ENCODE results near the gene LRRC38.
"Not testable (repeated sequence)": the region's sequence is repeated elsewhere in the genome, so short reads cannot be mapped to it uniquely, and the experiment has no call there.

The LRRC38 gene

DNA sequence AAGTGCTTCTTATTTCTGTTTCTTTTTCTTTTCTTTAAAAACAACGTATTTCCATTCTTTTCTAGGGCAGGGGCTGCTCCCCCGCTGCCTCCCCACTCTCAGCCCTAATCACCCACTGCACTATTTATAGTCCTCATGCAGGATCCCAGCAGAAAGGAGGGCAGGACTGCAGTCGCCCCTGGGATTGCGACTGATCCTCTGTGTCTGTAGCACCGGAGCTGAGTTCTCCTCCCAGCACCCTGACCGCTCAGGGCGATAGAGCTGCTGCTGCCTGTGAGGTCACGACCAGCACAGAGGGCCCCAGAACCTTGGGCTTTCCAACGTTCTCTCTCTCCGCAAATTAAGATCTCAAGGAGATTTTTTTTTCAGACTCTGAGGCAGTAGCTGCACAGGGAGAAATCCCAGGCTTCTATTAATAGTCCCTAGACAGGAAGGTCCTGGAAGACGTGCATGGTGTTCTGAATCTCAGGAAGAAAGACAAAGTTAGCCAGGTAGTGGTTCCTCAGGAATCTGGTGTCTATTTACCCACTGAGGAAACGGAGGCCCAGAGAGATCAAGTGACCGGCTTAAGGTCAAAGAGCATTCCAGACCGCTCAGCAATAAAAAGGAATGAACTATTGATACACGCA is 56.8 kb downstream of the LRRC38 start:
- DNase-seq: no peak

DNA sequence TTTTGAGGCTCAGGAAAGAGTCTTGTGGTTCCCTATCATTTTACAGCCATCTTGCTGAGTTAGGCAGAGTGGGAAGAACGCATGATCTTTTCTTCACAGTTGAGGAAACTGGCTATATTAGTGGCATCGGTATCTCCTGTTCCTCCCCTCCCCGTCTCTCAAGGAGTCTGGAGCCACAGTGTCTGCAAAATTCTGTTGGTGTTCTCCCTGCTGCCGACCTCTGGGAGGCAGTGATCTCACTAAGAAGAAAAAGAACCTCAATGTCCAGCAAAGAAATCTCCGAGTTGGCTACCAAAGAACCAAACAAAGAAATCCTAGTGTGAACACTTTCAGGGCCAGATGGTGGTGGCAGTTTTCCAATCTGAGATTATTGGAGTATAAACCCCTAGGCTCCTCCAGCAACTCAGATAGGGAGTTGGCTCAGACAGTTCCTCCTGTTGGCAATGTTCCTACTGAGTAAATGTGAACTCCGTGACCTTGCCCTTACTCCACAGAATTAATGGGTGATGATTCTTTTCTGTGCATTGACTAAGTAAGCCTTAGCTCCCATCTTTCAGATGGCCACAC is 62.3 kb downstream of the LRRC38 start:
- DNase-seq: no peak

DNA sequence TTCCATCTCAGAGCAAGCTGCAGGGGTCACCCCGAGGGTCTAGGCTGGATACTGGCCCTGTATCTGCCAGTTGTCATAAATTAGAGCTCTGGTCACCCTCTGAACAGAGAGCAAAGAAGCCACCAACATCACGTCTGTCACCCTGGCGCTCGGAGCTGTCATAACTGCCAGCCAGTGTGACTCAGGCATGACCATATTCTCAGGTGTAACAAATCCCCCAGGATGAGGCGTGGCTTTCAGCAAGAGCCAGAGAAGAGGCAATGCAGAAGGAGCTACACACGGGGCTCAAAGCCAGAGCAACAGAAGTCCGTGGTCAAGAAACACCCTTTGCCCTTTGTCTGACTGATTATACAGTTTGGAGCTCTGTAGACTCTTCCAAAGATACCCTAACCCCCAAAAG is 63.6 kb downstream of the LRRC38 start:
- DNase-seq: no peak

DNA sequence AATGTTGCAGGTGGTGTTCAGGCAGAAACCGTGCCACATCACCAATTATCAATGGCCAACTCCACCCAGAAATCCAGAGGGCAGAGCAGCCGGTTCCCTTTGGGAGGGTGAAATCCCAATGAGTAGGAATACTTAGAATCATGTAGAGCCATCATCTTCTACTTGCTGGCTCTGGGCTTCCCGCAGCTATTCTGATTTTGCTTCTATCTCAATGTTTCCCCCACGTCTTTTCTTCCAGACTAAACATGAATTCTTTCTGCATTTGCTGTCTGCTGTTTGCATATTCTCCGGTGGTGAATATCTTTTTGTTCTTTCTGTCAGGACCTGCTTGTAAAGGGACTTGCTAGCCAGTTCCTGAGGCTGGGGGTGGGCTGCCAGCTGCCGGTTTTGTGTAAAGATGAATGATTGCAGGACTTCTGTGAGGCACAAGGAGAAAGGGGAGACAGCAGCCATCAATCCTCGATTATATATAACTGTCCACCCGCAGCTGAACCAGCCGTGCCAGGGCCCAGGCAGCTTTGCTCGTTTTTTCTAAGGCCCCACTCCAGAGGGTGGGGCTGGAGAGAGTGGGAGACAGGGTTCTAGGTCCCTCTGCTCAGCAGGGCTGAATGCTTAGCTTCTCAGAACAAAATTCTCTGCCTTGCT is 70.3 kb downstream of the LRRC38 start:
- DNase-seq: no peak

DNA sequence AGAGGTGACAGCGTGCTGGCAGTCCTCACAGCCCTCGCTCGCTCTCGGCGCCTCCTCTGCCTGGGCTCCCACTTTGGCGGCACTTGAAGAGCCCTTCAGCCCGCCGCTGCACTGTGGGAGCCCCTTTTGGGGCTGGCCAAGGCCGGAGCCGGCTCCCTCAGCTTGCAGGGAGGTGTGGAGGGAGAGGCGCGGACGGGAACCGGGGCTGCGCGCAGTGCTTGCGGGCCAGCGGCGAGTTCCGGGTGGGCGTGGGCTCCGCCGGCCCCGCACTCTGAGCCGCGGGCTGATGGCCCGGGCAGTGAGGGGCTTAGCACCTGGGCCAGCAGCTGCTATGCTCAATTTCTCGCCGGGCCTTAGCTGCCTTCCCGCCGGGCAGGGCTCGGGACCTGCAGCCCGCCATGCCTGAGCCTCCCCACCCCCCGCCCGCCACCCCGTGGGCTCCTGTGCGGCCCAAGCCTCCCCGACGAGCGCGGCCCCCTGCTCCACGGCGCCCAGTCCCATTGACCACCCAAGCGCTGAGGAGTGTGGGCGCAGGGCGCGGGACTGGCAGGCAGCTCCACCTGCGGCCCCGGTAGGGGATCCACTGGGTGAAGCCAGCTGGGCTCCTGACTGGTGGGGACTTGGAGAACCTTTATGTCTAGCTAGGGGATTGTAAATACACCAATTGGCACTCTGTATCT is 74.6 kb downstream of the LRRC38 start:
- DNase-seq: not testable (repeated sequence)

DNA sequence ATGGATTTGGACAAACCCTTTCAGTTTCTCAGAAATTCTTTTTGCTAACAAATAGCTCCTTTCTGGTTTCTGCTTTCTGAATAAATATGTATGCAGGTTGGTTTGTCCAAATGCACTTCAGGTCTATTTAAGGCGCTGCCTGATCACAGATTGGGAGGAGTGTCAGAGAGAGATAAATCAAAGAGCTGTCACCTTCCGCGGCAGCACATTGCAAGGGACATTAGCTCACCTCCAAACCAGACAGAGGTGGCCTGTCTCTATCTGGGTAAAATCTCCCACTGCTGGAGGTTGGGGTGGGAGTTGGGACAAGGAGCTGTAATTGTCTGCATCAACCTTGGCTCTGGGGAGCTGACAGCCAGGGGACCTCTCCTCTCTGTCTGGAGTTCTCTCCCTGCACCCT is 78.3 kb downstream of the LRRC38 start:
- no peak for DNase-seq

DNA sequence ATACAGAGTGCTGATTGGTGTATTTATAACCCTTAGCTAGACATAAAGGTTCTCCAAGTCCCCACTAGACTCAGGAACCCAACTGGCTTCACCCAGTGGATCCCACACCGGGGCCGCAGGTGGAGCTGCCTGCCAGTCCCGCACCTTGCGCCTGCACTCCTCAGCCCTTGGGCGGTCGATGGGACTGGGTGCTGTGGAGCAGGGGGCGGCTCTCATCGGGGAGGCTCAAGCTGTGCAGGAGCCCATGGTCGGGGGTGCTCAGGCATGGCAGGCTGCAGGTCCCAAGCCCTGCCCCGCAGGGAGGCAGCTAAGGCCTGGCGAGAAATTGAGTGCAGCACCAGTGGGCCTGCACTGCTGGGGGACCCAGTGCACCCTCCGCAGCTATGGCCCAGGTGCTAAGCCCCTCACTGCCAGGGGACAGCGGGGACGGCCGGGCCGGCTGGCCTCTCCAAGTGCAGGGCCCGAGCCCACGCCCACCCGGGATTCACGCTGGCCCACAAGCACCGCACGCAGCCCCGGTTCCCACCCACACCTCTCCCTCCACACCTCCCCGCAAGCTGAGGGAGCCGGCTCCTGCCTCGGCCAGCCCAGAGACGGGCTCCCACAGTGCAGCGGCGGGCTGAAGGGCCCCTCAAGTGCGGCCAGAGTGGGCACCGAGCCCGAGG is 80.0 kb downstream of the LRRC38 start:
- not testable (repeated sequence) for DNase-seq

DNA sequence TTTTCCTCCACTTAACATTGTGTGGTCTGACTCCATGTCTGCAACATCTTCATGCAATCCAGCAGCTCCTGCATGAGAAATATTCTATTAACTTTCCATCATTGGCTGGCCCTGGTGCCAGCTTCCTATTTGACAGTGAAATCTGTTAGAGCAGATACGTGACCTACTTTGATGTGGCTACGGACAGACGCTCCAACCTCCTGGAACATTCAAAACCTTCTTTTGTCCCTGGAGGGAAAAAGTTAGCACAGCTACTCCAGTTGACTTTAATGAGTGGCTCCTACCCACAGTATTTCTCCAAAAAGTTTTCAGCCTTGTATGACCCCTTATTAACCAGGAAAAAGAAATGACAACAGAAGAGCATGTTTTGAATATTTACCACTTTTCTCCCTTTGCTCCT is 81.6 kb downstream of the LRRC38 start:
- DNase-seq: no peak

DNA sequence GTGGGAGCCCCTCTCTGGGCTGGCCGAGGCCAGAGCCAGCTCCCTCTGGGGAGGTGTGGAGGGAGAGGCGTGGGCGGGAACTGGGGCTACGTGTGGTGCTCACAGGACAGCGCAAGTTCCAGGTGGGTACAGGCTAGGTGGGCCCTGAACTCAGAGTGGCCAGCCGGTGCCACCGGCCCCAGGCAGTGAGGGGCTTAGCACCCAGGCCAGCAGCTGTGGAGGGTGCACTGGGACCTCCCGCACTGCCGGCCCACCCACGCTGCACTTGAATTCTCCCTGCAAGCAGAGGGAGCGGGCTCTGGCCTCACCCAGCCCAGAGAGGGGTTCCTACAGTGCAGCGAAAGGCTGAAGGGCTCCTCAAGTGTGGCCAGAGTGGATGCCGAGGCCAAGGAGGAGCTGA is 83.3 kb downstream of the LRRC38 start:
- no peak for DNase-seq

Data from activated naive CD4-positive, alpha-beta T cell (primary cell).